CD1c-positive myeloid dendritic cell (primary cell): ENCODE results near the gene CNOT11.

Experiments
- DNase-seq: peaks from one replicate; pipeline ENCODE4 v3.0.0-alpha.2; 2016; ENCODE audit errors: extremely low spot score

The CNOT11 gene

DNA sequence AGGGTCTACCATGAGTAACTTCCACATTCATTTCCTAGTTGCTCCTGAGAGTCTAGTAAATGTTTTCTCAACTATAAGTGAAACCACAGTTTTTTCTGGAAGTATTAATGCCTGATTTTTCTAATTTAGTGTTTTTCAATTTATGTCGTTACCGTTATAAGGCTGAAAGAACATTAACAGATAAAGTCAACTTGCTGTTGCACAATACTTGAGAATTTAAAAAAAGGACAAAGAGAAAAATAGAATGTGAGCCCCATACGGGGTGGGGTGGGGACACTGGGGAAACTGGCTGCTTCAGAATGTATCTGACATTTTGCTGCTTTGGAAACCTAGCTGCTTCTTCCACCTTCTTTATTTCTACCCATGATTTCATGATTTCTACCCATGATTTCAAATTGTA is 26.2 kb downstream of the CNOT11 start:
- DNase-seq, result no peak

DNA sequence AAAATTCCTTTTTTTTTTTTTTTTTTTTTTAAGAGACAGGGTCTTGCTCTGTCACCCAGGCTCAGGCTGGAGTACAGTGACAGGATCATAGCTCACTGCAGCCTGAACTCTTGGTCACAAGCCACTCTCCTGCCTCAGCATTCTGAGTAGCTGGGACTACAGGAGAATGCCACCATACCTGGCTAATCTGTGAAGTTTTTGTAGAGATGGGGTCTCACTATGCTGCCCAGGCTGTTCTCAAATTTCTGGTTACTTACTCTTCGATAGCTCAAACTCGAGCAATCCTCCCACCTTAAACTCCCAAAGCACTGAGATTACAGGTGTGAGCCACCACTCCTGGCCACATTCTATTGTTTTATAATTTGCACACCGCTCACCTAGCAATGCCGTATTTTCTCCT is 28.8 kb downstream of the CNOT11 start:
- no peak for DNase-seq

DNA sequence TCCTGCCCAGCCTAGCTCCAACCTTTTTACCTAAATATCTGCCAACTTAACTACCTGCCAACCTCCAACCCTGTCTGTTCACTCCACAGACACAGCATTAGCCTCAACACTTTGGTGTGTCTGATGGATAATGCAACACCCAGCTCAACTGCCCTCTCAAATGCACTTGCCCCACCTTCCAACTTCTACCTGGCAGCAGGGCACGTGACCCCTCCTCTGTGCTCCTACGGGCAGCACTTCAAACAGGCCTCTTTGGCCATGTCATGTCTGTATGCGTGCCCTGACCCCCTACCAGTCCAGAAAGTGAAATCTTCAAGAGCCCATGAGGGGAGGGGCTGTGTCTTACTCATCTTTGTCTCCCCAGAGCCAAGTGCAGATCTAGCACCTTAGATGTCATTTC is 30.3 kb downstream of the CNOT11 start:
- no peak for DNase-seq

DNA sequence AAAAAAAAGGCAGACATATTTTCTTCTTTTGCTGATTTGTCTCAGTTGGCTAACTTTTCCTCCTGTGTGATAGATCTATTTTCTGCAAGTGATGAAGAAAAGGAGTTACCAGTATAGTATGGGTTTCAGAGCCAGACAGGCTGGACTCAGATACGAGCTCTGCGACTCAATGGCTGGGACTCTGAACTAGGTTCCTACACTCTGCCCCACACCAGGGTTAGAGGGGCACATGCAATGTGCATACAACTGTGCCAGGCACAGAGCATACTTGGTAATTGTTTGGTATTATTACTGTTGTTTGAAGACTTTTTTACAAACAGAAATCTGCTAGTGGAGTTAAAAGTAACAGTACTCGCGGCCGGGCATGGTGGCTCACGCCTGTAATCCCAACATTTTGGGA is 34.0 kb downstream of the CNOT11 start:
- DNase-seq, result no peak

DNA sequence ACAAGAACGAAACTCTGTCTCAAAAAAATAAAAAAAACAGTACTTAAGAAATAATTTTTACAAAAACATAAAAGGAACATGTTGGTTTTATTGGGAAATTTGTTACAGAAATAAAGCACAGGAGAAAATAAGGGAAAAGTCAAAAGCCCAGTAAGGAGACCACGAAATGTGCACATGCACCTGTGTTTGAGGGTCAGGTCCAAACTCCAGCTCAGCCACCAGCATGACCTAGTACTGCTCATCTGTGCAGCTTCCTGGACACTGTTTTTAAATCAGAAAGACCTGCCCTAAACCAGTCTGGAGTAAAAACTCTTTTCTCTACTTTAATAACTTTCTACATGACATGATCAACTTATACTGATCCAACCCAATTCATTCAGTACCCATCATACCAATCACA is 34.6 kb downstream of the CNOT11 start:
- DNase-seq, result no peak

DNA sequence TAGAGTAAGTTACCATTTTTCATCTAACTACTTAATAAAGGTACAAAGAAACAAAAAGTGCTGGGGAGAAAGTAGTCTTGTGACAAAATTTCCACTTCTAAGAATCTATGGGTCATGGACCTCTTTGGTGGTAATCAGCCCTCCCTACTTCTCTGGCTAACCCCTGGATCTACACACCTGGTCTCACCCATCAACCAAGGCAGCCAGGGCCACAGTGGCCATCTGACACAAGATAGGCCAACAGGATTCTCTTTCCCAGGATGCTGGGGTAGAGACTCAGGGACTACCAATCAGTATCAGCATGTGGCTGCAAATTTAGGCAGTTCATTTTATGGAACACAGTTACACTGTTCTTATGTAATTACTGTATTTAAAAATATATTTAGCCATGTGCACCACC is 38.0 kb downstream of the CNOT11 start:
- DNase-seq, result no peak

DNA sequence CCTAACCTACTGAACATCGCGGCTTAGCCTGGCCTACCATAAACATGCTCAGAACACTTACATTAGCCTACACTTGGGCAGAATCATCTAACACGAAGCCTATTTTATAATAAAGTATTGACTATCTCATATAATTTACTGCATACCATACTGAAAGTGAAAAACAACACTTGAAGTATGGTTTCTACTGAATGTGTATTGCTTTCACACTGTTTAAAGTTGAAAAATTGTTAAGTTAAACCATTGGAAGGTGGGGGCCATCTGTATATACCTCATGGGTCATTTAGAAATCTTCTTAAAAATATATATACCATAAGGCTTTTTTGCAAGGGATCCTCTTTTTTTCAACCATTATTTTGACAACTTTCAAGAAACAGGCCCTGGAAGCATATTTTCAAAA is 39.3 kb downstream of the CNOT11 start:
- no peak for DNase-seq

DNA sequence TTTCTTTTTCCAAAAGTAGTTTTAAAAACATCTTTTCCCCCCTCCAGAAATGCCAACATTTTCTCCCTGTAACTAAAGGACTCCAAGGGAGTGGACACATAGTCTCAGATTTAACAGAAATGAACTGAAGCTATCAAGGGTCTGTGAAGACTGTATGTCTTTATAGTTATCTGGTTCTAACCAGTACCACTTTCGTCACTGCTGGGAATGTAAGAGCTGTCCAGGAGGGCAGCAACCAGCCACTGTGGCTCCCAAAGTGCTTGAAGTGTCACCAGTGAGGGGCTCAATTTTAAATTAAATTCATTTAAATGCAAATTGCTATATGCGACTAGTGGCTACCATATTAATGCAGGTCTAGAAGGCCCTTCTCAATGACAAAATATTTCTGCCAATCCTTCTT is 40.9 kb downstream of the CNOT11 start:
- DNase-seq, result no peak

DNA sequence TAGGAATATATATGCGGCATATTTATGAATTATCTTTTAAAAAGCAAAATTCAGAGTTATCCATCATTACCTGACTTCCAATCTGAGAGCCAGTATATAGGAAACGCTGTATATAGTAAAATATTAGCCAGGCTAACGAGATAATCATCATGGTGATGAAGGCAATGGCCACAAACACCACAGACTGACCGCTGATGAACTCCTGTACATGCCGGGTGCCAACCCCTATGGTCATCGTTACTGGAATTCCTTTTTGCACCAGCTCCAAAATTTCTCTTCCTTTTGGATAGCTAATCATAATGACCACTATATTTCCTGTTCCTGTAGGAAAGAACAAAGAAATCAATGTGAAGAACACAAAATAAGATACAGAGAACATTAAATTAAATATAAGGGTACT is 42.2 kb downstream of the CNOT11 start:
- DNase-seq, result no peak

DNA sequence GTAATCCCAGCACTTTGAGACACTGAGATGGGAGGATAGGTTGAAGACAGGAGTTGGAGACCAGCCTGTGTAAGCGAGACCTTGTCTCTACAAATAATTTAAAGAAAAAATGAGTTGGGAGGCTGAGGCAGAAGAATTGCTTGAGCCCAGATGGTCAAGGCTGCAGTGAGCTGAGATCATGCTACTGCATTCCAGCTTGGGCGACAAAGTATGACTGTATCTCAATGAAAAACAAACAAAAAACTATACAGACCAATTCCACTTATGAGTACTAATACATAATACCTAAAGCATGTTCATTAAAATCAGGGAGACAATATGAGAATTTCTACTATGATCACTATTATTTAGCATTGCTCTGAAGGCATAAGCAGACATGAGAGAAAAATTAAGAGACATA is 43.2 kb downstream of the CNOT11 start:
- no peak for DNase-seq

DNA sequence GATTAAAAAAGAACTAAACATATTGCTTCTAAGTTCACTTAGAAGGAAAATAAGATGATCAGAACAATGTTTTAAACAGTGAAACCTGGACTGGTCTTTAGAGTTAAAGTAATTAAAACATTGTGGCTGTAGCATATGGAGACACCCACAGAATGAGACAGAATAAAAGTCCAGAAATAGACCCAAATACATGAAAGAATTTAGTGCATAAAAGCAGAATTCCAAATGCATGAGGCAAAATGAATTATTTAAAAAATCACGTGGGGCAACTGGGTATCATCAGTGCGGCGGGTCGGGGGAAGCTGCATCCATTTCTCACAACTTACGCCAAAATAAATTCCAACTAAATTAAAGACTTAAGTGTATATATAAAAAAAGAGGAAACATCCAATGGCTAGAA is 43.7 kb downstream of the CNOT11 start:
- DNase-seq, result no peak

DNA sequence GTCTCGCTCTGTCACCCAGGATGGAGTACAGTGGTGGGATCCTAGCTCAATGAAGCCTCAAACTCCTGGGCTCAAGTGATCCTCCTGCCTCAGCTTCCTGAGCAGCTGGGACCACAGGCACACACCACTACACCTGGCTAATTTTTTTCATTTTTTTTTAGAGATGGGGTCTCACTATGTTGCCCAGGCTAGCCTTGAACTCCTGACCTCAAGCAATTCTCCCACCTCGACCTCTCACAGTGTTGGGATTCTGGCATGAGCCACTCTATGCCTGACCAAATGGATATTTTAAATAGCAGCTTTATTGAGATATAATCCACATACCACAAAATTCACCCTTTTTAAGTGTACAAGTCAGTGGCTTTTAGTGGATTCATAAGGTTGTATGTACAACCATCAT is 44.7 kb downstream of the CNOT11 start:
- no peak for DNase-seq

DNA sequence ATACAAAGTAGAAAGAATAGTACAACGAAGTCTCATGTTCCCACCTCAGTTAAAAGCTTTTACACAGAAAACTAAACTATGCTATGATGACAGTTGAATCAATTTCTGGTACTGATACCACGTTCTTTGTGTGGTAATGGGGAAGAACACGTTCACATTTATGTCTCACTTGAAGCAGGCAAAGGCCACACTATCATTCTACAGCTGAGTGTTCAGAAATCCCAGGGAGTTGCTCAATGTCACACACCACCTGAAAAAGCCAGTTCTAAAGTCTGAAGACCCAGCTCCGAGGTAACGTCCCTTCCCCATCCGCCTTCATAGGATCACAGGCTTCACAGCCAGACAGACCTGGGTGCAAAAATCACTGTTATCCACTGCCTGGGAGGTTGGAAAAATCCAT is 46.9 kb downstream of the CNOT11 start:
- no peak for DNase-seq

DNA sequence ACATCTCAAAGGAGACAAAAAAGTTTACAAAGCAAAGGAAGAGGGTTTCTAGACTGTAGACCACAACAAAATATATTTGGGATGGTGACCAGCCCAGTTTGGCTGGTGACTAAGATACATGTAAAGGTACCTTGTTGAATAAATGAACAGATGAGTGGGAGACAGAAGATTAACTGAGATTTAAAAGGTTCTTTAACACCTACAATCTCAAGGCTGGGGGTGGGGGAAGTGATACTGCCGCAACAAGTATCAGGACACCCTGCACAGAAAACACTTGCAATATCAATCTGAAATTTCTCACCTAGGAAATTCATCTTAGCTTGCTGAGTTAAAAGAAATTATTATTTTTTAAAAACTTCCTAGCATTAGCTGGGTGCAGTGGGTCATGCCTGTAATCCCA is 47.5 kb downstream of the CNOT11 start:
- peak; percentile 13 for DNase-seq

DNA sequence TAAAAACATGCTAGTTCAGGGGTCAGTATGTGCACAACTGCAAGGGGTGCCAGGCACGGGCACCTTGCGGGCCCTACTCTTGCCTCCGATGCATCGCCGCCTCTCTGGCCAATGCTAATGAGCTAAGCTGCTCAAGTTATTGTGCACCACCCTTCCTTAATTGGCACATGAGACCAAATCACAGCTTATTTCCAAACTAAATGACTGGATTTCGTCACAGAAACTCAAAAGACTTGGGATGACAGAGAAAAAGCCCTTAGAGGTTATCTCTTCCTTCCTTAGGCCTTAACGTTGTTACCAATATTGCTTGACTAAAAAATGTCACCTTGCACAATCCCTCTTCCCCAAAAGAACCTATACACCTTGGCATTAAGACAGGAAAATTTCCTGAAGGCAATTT is 48.1 kb downstream of the CNOT11 start:
- DNase-seq, result peak; percentile 25

DNA sequence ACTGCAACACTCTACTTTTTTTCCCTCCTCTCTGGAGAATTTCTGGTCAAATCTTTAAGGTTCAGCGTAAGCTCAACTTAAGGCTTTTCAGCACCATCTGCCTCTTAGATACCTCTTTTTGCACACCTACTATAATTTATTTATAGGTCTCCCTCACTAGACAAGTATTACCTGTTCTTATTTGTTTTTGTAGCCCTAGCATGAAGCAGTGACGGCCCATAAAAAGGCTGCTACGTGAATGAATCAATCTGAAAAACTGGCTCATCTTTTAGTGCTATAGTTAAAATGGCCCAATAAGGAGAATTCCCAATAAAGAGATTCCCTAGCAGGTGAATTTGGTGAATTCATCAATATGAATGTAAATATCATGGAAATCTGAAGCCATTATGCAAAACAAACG is 49.3 kb downstream of the CNOT11 start:
- no peak for DNase-seq

DNA sequence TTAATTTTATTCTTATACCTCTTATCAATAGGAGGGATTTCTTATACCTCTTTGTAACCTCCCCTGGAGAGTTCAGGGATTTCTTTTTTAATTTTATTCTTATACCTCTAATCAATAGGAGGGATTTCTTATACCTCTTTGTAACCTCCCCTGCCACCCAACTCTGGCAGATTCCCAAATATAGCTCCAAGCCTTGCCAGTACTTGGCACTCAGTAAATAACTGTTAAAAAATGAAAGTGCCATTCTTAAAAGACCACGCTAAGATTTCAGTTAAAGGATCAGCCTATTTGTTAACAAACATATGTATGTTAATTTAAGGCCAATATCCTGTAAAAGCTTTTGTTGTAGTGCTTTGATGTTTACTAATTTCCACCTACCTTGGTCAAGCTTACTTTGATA is 51.0 kb downstream of the CNOT11 start:
- DNase-seq, result no peak

DNA sequence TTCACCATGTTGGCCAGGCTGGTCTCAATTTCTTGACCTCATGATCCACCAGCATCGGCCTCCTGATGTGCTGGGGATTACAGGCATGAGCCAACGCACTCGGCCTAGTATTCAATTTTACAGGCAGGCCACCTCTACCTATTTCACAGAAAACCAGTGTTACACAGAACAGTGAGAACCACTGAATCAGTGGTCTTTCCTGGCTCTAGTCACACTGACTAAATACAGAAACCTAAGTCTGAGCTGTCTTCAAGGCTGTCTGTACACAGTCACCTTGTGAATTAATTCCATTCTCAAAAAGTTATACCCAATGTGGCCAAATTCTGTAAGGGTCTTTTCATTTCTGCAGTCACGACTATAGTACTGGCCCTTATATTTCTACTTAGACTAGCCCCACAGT is 52.3 kb downstream of the CNOT11 start:
- no peak for DNase-seq

DNA sequence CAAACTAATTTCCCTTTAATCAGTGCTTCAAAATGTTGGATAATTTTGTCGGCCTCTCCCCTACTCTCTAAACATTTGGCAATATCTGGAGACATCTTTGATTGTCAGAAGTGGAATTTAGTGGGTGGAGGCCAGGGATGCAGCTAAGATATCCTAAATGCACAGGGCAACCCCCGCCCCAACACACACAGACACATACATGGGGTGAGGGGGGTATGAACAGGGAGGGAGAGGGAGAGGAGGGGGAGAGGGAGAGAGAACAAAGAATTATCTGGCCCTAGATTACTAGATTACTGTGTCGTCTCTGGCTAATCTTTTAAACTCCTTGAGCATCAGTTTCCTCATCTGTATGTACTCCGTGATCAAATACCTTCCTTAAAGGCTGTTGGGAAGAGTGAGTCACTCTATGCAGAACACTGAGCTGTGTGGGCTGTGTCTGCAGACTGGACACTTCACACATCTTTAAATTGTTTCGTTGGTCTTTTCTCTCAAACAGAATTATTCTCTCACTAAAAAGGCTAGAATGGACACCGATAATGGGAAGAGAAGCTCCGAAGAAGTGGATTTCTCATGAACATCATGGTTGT is 52.9 kb downstream of the CNOT11 start:
- peak; percentile 75 for DNase-seq

DNA sequence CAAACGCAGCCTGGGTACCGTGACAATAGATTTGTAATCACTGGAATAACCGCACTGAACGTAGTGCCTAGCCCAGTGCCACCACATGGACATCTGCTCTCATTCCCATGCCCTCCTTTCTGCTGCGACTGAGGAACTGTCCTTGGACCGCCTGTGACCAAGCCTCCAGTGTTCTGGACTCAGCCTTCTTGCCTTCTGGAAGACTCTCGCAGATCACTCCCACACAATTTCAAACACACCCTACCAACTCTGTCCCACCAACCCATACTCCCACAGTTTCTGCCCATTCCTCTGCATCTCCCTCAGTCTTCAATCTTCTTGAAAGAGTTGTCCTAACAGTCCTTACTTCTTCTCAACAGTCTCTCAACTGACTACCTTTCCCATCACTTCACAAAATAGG is 53.7 kb downstream of the CNOT11 start:
- peak; percentile 41 for DNase-seq

DNA sequence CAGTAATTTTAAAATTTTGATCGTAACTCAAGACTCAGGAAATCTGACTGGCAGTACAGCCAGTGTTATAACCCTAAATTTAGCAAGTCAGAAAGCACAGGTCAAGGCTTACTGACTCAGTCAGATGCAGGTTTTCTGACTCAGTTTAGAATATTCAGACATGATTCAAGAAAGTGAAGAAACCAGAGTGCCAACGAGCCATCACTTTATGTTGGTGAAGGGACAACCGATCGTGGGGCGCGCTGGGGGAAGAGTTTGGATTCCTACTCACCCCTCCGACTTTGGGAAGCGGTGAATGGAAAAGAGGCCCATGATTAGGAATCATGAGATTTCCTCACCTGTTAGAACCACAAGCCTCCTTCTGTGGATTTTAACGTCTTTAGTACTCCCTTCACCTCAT is 54.8 kb downstream of the CNOT11 start:
- no peak for DNase-seq

DNA sequence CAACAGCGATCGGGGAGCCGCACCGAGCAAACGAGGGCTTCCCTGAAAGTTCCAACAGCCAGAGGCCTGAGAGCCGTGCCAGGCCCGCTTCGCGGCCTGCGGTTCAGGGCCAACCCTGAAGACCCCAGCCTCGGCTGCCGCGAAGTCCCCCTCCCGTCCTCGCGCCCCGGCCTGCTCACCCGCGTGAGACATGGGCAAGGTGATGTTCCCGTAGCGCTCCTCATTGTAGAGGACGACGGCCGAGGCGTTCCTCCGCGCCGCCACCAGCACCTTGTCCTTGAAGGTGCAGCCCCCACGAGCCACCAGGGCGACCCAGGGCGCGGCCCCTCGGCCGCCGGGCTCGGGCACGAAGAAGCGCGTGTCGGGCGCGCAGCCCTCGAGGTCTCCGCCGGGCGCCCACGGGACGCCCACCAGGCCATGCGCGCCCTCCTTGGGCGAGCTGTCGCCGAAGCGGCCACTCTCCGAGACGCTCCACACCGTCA is 55.3 kb downstream of the CNOT11 start:
- no peak for DNase-seq

DNA sequence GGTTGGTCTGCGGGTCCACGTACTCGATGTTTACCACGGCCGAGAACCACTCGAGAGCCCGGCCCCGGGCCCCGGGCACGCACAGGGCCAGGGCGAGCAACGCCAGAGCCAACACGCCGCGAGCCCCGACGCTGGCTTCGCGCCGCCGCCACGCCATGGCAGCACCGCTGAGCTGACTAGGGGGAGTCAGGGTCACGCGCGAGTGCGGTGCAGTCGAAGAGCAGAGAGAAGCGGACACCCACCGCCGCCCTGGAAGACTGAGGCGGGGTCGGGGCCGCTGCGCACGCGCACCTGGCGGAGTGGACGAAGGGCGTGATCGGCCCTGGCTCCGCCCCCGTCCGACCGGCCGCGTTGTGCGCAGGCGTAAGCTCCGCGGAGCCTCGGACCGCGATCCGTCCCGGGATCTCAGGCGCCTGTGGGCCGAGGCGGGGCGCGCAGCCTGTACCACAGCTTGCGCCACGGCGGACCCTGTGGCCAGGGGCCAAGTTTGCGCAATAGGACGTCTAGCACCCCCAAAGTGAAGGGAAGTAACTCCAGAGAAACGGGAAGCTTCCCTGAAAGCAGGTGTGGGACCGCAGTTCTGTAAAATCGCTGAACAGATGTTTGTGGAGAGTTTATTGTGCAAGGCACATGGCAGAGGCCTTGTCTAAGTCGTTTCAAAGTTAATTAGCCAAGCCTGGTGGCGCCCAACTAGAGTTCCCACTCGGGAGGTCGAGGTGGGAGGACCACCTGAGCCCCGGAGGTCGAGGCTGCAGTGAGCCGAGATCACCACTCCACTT is 55.9 kb downstream of the CNOT11 start, which contains the start of gene RNF149:
Gene RNF149 (minus strand): TSS at position 270 of the 779 bp plus-strand sequence. CDS start 113 bp downstream, at position 157.
- peak; percentile 98 for DNase-seq
